HCEC 1CT (cell line): Measurements from ENCODE around the gene LAMA3.
A peak's percentile ranks its signal among the peaks of the same experiment; 100 is the strongest.

Experiments
- DNase-seq: peaks from one replicate; pipeline ENCODE4 v3.0.0-alpha.2; 2017

The LAMA3 gene

GRCh38 chr18:23671564-23671963 lies 17.7 kb upstream of the LAMA3 start:
- DNase-seq = no peak

GRCh38 chr18:23673725-23674124 lies 15.5 kb upstream of the LAMA3 start:
- DNase-seq = no peak

GRCh38 chr18:23675236-23675635 lies 14.0 kb upstream of the LAMA3 start:
- no peak for DNase-seq

GRCh38 chr18:23675896-23676295 lies 13.4 kb upstream of the LAMA3 start:
- no peak for DNase-seq

- DNase-seq = no peak
Measured at GRCh38 chr18:23682045-23682444, 7.2 kb upstream of the LAMA3 start.

- no peak for DNase-seq
Measured at GRCh38 chr18:23682472-23682871, 6.8 kb upstream of the LAMA3 start.

GRCh38 chr18:23683155-23683554 lies 6.1 kb upstream of the LAMA3 start:
- no peak for DNase-seq

GRCh38 chr18:23683671-23684070 lies 5.6 kb upstream of the LAMA3 start:
- peak; percentile 50 for DNase-seq

GRCh38 chr18:23684515-23685197 lies 4.6 kb upstream of the LAMA3 start:
- DNase-seq = peak; percentile 55

GRCh38 chr18:23688528-23688927 lies 725 bp upstream of the LAMA3 start:
- DNase-seq = no peak

GRCh38 chr18:23689616-23690504 lies 607 bp downstream of the LAMA3 start:
- DNase-seq = no peak

- no peak for DNase-seq
Measured at GRCh38 chr18:23690505-23691068, 1.3 kb downstream of the LAMA3 start.

- no peak for DNase-seq
Measured at GRCh38 chr18:23693846-23694245, 4.6 kb downstream of the LAMA3 start.

GRCh38 chr18:23694637-23695430 lies 5.6 kb downstream of the LAMA3 start:
- DNase-seq = no peak

- no peak for DNase-seq
Measured at GRCh38 chr18:23701017-23701416, 11.8 kb downstream of the LAMA3 start.

- no peak for DNase-seq
Measured at GRCh38 chr18:23701544-23702064, 12.4 kb downstream of the LAMA3 start.

- DNase-seq = no peak
Measured at GRCh38 chr18:23702606-23703005, 13.4 kb downstream of the LAMA3 start.

GRCh38 chr18:23703057-23703986 lies 14.1 kb downstream of the LAMA3 start:
- DNase-seq = peak; percentile 73

GRCh38 chr18:23703987-23704384 lies 14.7 kb downstream of the LAMA3 start:
- DNase-seq = no peak

GRCh38 chr18:23704806-23705205 lies 15.6 kb downstream of the LAMA3 start:
- DNase-seq = no peak

GRCh38 chr18:23706971-23707640 lies 17.9 kb downstream of the LAMA3 start:
- DNase-seq = no peak
